Daoy (cell line): ENCODE results near the gene TMEM141. TPM values are rescaled to one million over a fixed set of nuclear protein-coding genes. Genes with fewer than 3 reads are reported as not detected.
"Not testable (repeated sequence)": the region's sequence is repeated elsewhere in the genome, so short reads cannot be mapped to it uniquely, and the experiment has no call there.

Source experiments
- DNase-seq: peaks from one replicate; pipeline ENCODE4 v3.0.0-alpha.2; 2015; ENCODE audit warnings: low read depth
- total RNA-seq: library from RNA; depleted of rRNA; stranded (reverse); fragments of >200 nt; shearing (Covaris generic); gene quantifications from 2 replicates; pipeline ENCODE4 v1.2.3, GENCODE V29; 2014

Gene TMEM141
- total RNA-seq, 1 experiment from 2014 or later = 61.6 TPM

DNA sequence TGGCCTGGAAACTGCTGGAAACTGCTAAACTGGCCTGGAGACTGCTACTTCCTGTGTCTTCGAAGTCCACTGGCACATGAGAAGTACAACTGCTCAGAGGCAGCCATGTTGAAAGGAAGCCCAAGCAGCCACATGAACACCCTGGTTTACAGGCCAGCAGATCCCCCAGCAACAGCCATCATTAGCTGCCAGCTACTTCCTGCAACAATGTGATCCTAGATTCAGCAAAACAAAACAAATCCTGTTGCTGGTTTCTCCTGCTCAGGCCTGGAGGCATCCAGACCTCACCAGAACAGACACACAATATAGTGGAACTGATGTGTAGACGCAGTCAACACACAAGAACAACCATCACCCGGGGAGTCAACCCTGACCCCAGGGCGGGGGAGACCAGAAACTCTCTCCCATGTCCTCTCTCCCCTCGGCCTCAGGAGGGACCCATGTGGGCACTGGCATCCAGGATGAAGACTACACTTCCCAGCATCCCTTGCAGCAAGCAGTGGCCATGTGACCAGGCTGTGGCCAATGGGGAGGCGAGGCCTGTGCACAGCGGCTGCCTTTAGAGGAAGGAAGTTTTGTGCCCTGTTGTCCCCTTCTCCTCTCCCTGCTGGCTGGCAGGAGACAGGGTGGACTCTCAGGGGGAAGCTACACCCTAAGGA lies 17.6 kb upstream of the TMEM141 start:
- DNase-seq = peak; percentile 72

DNA sequence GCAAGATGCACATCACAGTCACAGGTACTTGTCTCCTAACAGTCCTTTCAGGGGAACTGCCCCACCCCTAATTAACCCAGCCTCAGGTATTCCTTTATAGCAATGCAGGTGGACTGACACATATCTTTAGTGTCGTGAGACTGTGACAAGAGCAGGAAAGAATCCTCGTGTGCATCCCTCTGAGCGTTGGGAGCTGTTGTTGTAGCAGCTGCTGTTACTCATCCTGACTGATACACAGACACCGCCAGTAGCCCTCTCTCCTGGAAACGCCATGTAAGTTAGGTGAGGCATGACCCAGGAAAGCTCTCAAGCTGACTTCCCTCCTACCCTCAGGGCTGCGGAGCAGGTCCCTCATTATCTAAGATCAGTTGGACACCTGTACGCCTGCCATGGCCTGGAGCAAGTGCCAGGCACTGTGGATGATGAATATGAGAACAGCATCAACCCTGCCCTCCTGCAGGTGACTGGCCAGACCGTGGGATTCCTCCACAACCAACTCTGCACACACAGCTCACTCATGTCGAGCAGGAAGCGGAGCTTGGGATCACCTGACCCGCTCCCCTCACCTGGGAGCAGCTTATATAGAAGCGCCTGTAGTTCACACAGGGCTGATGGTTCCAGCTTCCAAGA lies 16.6 kb upstream of the TMEM141 start:
- DNase-seq = no peak

DNA sequence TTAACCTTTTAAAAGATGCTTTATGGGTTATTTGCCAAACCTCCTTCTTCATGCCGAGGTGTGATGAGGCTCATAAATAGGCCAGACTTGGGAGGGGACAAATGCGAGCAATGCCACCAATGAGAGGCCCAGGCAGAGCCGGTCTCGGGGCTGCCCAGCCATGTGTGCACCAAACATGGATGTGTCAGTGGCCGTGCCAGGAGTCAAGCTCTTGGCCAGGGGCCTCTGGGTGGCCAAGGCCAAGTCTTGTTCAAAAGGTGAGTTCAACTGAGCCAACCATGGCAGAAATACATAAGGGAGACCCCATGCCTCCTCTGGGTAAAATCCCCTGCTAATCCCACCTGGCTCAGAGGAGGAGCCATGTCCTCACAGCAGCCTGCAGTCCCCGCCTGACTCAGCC lies 16.0 kb upstream of the TMEM141 start:
- no peak for DNase-seq

DNA sequence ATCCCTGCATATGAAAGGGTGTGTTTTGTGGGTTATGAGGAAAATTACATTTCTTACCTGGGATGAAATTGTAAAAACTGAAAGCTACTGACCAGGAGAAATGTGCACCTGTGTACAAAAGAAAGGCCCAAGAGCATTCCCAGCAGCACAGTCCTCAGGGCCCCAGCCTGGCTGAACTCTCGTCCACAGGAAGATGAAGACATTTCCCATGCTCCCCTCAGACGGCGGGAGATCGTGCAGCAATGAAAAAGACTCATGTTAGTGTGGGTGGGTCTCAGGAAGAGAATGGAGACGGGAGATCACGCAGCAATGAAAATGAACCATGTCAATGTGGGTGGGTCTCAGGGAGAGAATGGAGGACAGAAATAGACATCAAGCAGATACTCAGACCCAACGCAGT lies 14.2 kb upstream of the TMEM141 start:
- no peak for DNase-seq

DNA sequence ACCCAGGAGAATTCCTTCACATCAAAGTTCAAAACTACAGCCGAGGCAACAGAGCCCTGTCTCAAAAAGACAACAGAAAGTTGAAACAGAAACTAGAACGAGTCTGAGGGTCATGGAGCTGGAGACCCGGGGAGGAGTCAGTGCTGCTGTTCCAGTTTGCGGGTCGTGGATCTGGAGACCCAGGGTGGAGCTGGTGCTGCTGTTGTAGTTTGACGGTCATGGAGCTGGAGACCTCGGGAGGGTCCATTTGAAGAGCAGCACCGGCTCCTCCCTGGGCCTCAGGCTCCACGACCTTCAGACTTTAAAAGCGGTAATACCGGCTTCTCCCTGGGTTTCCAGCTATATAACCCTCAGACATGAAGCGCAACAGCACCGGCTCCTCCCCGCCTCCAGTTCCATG lies 13.8 kb upstream of the TMEM141 start:
- no peak for DNase-seq

DNA sequence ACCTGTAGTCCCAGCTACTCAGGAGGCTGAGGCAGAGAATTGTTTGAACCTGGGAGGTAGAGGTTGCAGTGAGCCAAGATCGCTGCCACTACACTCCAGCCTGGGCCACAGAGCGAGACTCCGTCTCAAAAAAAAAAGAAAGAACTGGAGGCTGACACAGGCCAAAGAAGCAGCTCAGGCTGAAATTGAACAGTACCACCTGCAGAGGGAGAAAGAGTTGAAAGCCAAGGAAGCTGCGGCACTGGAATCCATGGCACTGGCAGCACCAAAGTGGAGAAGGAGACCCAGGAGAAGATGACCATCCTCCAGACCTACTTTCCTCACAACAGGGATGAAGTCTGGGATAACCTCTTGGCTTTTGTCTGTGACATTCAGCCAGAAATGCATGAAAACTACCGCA lies 11.3 kb upstream of the TMEM141 start:
- no peak for DNase-seq

DNA sequence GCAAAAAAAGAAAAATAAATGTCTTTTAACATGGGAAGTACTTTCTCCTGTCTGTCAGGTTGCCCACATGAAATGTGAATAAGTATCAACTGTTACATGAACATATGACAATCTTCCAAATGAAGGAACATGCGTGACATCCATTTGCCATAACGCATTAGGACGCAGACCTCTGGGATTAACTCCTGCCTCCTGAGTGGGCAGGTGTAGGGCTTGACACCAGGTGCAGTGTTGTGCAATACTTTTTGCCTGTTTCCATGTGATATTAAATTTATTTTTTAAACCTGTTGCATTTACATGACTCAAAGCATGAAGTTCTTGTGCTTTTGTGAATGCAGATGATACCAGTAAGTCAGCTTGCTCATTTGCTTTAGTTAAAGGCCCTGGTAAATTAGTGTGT lies 8.7 kb upstream of the TMEM141 start:
- no peak for DNase-seq

DNA sequence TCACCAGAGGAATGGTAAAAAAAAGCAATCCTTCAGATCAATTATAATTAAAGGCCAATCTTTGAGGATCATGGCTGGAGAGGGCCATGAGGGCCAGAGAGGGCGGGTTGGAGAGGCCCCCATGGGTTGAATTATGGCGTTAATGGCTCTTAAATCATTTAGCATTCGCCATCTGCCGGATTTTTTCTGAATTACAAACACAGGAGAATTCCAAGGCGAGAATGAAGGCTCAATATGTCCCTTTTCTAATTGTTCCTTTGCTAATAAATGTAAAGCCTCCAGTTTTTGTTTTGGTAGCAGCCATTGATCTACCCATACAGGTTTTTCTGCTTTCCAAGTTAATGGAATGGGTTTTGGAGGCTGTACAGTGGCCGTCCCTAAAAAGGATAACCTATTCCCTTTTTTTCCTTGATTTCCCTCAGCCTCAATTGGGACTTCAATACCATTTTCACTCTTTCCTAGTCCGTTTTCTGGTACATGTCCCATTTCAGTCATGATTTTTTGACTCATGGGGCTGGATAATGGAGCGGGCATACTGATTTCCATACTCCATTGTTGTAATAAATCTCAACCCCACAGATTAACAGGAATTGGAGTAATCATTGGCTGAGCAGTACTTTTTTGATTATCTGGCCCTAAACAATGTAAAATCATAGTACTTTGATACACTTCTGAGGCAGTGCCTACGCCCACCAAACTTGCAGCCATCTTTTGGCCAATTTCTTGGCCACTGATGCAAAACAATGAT lies 6.7 kb upstream of the TMEM141 start:
- no peak for DNase-seq

DNA sequence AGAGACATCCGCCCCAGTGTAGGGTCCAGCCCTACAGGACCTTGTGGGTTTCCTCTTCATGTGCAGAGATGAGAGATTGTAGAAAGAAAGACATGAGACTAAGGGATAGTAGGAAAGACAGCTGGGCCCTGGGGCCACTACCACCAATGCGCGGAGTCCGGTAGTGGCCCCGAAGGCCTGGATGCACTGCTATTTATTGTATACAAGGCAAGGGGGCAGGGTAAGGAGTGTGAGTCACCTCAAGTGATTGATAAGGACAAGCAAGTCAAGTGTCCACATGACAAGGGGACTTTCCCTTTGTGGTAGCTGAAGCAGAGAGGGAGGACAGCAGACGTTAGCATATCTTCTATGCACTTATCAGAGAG lies 6.2 kb upstream of the TMEM141 start:
- no peak for DNase-seq

DNA sequence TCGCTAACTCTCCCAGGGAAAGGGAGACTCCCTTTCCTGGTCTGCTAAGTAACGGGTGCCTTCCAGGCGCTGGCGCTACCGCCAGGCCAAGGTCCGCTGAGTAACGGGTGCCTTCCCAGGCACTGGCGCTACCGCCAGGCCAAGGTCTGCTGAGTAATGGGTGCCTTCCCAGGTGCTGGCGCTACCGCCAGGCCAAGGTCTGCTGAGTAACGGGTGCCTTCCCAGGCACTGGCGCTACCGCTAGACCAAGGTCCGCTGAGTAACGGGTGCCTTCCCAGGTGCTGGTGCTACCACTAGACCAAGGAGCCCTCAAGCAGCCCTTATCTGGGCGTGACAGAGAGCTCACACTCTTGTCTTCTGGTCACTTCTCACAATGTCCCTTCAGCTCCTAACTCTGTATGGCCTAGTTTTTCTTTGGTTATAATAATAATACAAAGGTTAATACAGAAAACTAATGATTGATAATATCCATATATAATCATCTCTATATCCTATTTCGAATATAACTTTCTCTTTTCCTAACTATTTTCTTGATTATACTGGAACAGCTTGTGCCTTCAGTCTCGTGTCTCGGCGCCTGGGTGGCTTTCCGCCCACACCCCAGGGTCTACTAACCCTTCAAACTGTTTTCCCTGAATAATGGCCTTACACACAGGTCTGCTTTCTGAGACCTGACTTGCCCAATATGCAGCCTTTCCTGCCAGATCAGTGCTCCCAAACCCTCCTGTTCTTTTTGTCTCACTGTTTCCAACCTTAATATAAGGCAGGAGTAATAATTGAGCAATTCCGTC lies 5.4 kb upstream of the TMEM141 start:
- DNase-seq = not testable (repeated sequence)

DNA sequence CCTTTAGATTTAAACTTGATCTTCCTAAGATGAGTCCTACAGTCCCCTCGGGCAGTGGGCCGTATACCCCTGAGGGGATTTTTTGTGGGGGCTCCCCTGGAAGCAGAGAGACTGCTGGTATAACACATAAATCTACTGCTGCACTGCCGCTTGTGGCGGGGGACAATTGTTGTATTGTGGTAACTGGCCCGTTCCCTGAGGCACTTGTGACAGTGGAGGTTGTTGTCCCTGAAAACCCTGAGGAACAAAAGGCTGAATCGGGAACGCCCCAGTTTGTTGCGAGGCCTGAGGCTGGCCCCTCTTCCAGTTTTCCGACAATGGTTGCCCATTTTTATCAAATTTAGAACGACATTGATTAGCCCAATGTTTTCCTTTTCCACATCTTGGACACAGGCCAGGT lies 4.7 kb upstream of the TMEM141 start:
- no peak for DNase-seq

DNA sequence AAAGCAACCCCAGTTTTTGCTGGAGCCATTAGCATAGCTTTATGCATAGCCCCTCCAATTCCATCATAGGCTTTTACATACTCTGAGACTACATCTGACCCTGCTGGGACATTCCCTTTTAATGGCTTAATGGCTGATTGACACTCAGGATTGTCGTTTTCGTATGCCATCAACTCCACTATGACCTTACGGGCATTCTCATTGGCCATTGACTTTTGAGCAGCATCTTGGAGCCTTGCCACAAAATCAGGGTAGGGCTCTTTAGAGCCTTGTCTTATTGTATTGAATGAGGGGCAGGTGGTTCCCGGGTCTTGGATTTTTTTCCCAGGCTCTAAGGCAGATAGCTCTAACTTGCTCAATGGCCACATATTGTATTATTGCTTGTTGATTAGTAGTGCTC lies 4.2 kb upstream of the TMEM141 start:
- not testable (repeated sequence) for DNase-seq

DNA sequence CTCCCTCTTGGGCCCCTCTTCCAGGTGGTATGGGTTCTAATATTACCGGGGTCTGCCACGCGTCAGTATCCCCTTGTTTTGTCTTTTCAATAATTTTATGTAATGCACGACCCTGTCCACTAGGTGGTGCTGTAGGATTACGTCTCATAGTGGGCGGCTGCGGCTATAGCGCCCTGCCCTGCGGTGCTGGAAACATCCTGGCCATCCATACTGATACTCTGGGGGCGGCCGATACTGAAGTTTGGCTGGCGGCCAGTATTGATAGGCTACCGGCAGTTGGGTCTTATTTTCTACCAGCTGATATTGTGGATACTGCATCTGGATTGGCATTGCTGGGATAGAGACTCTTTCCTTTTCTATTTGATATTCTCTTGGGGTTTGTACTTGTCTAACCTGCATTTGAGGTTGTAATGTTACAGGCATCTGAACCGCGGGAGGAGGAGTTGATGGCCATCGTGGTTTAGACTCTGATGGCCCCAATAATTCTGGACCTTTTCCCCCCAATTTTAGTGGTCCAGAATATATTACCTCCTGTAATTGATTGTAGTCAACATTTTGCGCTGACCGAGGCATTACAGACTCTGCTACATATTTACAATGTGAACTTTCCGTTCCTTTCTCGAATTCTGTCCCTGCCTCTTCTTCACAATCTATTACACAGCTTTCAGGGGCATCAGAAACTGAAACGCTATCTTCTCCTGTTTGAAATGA lies 3.3 kb upstream of the TMEM141 start:
- peak; percentile 78 for DNase-seq

DNA sequence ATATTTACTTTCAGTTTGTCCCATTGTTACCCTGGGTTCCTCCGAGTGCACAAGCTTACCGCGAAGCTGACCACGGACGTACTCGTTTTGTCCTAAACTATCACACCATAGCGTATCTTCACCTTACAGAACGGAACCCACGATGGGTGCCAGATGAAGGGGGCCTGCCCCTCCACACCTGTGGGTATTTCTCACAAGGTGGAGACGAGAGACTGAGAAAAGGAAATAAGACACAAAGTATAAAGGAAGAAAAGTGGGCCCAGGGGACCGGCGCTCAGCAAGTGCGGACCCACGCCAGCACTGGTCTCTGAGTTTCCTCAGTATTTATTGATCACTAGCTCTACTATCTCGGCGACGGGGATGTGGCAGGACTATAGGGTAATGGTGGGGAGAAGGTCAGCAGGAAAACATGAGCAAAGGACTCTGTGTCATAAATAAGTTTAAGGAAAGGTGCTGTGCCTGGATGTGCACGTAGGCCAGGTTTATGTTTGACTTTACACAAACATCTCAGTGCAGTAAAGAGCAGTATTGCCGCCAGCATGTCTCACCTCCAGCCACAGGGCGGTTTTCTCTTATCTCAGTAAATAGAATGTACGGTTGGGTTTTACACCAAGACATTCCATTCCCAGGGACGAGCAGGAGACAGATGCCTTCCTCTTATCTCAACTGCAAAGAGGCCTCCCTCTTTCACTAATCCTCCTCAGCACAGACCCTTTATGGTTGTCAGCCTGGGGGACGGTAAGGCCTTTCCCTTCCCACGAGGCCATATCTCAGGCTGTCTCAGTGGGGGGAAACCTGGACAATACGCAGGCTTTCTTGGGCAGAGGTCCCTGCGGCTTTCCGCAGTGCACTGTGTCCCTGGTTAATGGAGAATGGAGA lies 2.3 kb upstream of the TMEM141 start:
- DNase-seq = not testable (repeated sequence)

DNA sequence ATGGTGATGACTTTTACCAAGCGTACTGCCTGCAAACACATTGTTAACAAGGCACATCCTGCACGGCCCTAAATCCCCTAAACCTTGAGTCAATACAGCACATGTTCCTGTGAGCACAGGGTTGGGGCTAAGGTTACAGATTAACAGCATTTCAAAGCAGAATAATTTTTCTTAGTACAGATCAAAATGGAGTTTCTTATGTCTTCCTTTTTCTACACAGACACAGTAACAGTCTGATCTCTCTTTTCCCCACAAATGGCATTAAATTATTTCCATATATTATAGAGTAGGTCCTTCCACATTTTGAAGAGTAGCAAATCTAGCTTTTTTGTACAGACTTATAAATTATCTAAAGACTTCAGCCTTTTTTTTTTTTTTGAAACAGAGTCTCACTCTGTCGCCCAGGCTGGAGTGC lies 1.6 kb upstream of the TMEM141 start:
- DNase-seq = no peak

DNA sequence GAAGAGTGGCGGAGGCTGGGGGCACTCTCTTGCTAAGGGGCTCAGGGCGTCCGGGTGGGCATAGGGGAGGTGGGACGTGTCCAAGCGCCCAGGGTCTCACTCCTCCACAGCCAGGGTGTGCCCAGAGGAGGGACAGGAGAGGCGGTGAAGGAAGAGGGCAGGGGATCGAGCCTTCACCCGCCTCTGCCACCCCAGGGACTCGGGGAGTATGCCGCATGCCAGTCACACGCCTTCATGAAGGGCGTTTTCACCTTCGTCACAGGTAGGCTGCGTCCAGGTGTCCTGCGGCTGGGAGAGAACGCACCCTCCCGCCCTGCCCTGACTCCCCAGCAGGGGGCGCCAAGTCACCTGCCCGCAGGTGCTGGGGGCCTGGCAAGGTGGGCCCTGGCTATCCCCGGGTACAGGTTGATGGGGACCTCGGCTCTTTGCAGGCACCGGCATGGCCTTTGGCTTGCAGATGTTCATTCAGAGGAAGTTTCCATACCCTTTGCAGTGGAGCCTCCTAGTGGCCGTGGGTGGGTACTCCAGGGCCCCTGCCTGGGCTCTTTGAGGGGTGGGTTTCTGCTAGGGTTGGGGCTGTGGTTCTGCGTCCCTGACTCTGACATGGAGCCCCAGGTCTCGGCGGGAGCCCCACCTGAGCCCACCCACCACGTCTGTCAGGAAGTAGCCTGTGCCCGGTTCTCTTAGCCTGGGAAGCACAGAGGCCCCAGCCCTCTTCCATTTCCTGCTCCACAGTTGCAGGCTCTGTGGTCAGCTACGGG lies 552 bp downstream of the TMEM141 start:
- peak; percentile 56 for DNase-seq

DNA sequence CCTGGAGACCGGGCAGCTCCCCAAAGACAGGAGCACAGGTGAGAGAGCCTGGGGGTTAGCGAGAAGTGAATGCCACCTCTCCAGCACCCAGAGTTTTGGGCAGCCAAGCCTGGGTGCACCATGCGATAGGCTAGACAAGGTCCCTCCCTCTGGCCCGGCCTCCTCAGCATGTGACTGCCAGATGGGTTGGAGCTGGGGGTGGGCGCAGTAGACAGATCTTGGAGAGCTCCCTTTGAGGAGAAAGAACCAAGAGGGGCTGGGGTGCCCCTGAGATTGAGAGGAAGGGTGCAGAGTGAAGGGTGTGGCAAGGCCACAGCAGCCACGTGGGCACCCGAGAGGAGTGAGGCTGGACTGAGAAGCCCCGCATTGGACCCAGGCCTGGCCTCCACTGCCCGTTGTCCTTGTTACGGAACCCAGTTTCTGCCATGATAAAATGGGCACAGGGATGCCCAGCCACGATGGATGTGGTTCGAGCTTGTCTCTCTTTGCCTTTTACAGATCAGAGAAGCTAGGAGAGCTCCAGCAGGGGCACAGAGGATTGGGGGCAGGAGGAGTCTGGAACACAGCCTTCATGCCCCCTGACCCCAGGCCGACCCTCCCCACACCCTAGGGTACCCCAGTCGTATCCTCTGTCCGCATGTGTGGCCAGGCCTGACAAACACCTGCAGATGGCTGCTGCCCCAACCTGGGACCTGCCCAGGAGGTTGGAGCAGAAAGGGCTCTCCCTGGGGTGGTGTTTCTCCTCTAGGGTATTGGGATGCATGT lies 1.4 kb downstream of the TMEM141 start:
- DNase-seq = no peak

DNA sequence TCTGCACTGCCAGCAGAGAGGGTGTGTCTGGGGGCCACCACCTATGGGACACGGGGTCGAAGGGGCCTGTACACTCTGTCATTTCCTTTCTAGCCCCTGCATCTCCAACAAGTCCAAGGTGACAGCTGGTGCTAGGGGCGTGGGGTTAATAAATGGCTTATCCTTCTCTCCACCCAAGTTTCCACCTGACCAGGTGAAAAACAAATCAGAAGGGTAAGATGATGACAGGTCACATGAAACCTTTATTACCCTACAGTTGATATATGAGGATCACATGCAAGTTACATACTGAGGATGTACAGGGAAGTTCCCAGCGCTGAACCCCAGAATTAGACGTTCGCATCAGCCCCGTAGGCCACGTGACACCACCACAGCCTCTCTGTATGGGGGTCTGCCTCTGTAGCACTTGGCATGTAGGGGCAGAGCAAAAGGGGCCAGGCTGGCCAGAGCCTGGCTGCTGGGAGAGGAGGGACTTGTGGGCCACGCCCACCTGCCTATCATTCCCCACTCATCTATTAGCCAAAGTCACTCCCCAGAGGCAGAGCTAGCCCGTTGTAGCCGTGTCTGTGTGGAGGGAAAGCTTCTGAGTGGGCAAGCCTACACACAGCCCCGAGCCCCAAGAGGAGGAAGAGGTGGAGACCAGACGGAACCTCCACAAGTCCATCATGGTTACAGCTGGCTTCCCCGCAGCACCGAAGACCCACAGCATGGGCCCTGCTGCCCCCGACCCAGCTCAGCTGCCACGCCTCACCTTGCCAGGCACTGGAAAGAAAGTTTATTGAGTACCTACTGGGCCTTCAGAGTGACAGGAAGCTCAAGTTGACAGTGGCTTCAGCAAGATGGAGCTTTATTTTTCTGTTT lies 2.2 kb downstream of the TMEM141 start:
- no peak for DNase-seq
